ENCODE results near the gene DMTF1.

DNA sequence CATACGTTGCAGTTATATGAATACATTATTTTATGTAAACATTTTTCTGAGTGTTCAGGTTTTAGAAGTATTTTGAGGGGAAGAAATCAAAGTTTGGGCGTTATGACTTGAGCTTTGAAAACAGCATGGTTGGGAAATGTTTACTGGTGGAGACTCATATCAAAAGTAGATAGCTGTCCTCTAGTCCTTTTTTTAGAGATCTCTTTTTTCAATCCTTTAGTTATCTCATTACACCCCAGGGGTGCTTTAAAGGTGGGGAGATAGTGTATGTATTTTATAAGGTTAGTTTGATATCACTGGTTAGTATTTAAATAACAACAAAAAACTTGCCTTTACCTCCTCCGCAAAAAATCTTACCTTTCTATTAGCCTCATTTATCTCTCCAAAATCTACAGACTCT, 2.3 kb downstream of the DMTF1 start:
- TF ChIP-seq, protein P1, sequence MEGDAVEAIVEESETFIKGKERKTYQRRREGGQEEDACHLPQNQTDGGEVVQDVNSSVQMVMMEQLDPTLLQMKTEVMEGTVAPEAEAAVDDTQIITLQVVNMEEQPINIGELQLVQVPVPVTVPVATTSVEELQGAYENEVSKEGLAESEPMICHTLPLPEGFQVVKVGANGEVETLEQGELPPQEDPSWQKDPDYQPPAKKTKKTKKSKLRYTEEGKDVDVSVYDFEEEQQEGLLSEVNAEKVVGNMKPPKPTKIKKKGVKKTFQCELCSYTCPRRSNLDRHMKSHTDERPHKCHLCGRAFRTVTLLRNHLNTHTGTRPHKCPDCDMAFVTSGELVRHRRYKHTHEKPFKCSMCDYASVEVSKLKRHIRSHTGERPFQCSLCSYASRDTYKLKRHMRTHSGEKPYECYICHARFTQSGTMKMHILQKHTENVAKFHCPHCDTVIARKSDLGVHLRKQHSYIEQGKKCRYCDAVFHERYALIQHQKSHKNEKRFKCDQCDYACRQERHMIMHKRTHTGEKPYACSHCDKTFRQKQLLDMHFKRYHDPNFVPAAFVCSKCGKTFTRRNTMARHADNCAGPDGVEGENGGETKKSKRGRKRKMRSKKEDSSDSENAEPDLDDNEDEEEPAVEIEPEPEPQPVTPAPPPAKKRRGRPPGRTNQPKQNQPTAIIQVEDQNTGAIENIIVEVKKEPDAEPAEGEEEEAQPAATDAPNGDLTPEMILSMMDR (conservative IDR thresholded peaks at IDR 0.05; ENCODE audit: low read depth, low read length) = no peak
- TF ChIP-seq EZH2 (IDR thresholded peaks at IDR 0.05; ENCODE audit: borderline replicate concordance, low read depth, low read length, poor library complexity, severe bottlenecking) = no peak
